HCT116 (cell line): ENCODE results near the gene MED7.
"Not testable (repeated sequence)": the region's sequence is repeated elsewhere in the genome, so short reads cannot be mapped to it uniquely, and the experiment has no call there.

ENCODE experiments used
- CTCF ChIP-seq, 3 experiments: fragments of 200-600 bp in 1 of 3; sonication (generic) in 1 of 3; IDR thresholded peaks in 2 of 3; conservative IDR thresholded peaks in 1 of 3; 2 replicates each; pipeline ENCODE4 v1.5.1; 2012 to 2017; ENCODE audit warnings: low read depth in 2 of 3, low read length in 2 of 3, antibody characterized with exemption in 1 of 3, borderline replicate concordance in 1 of 3, control low read depth in 1 of 3, mild to moderate bottlenecking in 1 of 3, mixed read lengths in 1 of 3, mixed run types in 1 of 3, moderate library complexity in 1 of 3; ENCODE audit not compliant: insufficient read depth in 1 of 3
- ELF1 ChIP-seq: IDR thresholded peaks from 2 replicates; pipeline ENCODE4 v1.6.1; 2012; ENCODE audit warnings: low read depth, borderline replicate concordance
- ZBTB33 ChIP-seq: IDR thresholded peaks from 2 replicates; pipeline ENCODE4 v1.6.1; 2011; ENCODE audit warnings: mild to moderate bottlenecking, low read length, moderate library complexity; ENCODE audit not compliant: insufficient replicate concordance; ENCODE audit errors: extremely low read depth

GRCh38 chr5:157185122-157185521, 42.5 kb upstream of the MED7 start:
- TF ChIP-seq ZBTB33; CTCF (IDR thresholded peaks at IDR 0.05 in 2 of 3, conservative IDR thresholded peaks at IDR 0.05 in 1 of 3; ENCODE audit: borderline replicate concordance in 1 of 3, insufficient read depth in 1 of 3, low read depth in 2 of 3, low read length in 2 of 3); ELF1: not testable (repeated sequence)
